Dermis blood vessel endothelial cell (primary cell): ENCODE measurements around the gene RNF17. TPM values are rescaled to one million over a fixed set of nuclear protein-coding genes. Genes with fewer than 3 reads are reported as not detected.
A peak's percentile ranks its signal among the peaks of the same experiment; 100 is the strongest.
"Not testable (repeated sequence)": the region's sequence is repeated elsewhere in the genome, so short reads cannot be mapped to it uniquely, and the experiment has no call there.

Experiments
- DNase-seq: peaks from one replicate; pipeline ENCODE4 v3.0.0; 2010
- total RNA-seq: library from RNA; depleted of rRNA; stranded (reverse); fragments of >200 nt; gene quantifications from 2 replicates; pipeline ENCODE4 v1.2.3, GENCODE V29; 2014

Gene RNF17
- total RNA-seq, 1 donor from 2014 or later: not detected

- DNase-seq: no peak
Observed at GRCh38 chr13:24745861-24746617, 17.9 kb upstream of the RNF17 start.

DNA sequence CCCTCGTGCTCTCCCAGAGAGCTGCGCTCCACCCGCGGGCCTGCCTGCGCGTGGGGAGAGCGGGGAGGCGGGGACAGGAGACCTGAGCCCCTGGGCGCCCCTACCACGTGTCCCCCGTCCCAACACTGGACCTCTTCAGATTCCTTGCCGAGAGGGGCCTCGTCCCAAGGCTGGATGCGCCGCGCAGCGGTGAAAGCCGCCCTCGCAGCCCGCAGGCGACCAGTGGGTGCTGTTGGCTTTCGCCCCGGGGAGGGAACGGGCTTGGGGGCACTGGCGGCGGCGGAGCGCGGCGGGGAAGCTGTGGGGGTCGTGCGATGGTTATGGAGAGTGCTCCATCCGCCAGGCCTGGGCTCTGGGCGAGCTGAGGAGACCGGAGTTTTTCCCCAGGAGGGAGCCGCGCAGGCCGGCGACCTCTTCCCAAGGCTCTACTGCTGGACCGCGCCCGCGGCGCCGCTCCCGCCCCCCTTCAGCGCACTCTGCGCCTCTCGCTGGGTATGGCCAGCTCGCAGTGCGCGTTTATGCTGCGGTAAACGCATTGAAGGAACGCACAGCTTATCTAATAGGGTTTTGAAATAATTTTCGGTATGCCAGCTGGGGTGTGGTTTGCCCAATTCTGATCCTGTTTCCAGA, 17.2 kb upstream of the RNF17 start:
- DNase-seq: peak; percentile 33

DNA sequence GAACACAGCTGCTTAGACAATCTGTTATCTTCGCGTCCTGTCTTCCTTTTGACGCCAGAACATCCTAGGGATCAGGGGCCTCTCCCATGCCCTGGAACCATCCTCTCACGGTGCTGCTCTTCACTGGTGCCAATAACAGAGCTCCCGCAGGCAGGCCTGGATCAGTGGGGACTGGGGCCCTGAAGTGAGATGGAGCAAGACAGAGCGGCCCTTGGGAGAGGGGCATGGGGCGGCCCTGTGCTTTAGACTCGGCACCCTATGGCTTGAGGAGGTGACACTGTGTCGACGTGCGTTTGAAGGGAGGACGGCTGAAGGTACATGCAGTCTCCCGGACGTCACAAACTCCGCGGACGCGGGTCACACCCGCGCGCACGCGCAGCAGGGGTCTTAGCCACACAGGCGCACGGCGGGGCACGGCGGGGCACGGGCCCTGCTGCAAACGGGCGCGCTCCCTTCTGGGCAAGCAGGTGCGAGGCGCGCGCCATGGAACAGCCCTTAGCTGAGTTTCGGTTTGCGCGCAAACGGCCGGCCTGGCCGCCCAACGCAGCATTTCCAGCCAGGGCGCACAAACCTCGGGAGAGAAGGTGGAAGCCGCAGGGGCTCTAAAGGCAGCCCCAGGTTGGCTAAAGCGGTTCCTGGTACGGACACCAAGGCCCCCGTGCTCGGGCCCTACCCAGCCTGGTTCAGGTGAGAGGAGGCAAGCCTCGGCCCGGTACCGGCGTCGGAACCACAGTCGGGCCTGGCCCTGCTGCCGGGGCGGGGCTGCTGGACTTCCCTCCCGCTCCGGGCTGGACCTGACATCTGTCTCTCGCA, 16.5 kb upstream of the RNF17 start:
- peak; percentile 20 for DNase-seq

- DNase-seq: no peak
Observed at GRCh38 chr13:24748061-24748400, 15.9 kb upstream of the RNF17 start.

GRCh38 chr13:24759197-24759596, 4.8 kb upstream of the RNF17 start:
- no peak for DNase-seq

DNA sequence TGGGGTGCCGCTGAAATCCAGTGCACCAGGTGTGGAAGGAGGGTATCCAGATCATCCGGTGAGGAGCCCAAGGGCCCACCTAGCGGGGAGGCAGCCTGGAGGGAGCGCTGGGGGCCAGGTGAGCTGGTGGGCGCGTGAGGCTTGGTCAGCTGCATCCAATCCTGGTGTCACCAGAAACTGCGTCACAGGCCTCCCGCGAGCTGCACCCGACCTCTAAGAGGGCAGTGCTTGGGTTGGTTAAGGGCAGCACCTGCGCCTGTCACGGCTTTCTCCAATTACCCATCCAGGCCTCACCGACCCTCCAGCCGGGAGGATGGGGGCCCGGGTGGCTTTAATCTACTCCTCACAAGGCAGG, 284 bp downstream of the RNF17 start:
- no peak for DNase-seq

- no peak for DNase-seq
Observed at GRCh38 chr13:24777171-24777570, 13.2 kb downstream of the RNF17 start.

DNA sequence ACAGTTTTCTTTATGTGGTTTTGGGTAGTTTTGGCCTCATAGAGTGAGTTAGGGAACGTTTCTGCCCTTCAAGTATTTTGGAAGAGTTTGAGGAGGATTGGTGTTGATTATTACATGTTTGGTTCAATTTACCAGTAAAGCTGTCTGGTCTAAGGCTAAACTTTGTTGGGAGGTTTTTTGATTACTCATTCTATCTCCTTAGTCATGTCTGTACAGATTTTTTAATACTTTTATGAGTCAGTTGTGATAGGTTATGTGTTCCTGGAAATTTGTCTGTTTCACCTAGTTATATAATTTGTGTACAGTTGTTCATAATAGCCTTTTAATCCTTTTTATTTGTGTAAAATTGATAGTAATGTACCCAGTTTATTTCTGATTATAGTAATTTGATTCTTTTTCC, 20.4 kb downstream of the RNF17 start:
- DNase-seq: no peak

- DNase-seq: no peak
Observed at GRCh38 chr13:24788538-24788937, 24.6 kb downstream of the RNF17 start.

DNA sequence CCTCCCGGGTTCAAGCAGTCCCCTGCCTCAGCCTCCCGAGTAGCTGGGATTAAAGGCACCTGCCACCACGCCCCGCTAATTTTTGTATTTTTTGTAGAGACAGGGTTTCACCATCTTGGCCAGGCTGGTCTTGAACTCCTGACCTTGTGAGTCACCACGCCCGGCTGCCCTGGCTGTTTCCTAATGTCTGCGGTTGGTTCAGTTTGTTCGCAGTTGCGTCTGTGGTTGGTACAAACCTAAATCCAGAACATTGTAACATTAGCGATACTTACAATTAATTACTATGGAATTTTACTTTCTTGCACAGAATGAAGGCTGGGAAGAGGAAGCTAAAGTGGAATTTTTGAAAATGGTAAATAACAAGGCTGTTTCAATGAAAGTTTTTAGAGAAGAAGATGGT, 38.1 kb downstream of the RNF17 start:
- no peak for DNase-seq

- DNase-seq: no peak
Observed at GRCh38 chr13:24821207-24821606, 57.2 kb downstream of the RNF17 start.

DNA sequence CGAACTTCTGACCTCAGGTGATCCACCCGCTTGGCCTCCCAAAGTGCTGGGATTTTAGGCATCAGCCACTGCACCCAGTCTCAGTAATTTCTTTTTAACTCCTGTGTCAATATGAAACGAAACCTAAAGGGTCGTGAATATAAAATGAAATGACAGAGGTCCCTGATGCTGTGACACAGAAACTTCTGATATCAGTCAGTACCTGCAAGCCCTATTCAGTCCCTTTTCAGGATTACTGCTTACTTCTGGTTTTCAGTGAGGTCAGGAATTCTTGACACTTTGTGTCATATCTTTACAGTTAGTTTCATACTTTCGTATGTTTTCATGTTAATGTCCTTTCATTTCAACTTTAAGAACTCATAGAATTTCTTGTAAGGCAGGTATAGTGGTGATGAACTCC, 58.7 kb downstream of the RNF17 start:
- no peak for DNase-seq

- DNase-seq: not testable (repeated sequence)
Observed at GRCh38 chr13:24823122-24823710, 59.2 kb downstream of the RNF17 start.

DNA sequence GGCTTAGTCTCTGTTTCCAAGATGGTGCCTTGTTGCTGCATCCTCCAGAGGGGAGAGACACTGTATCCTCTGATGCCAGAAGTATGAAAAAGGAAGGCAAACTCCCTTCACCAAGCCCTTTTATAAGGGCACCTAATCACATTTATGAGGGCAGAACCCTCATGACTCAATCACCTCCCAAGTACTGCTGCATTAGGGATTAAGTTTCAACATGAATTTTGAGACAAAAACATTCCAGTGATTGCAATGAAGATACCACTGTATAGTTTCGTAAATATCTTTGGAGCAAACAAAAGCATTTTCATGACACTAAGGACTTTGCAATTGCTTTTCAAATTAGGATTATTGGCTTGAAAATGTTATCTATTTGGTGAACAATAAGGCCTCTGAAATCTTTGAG, 63.8 kb downstream of the RNF17 start:
- no peak for DNase-seq

DNA sequence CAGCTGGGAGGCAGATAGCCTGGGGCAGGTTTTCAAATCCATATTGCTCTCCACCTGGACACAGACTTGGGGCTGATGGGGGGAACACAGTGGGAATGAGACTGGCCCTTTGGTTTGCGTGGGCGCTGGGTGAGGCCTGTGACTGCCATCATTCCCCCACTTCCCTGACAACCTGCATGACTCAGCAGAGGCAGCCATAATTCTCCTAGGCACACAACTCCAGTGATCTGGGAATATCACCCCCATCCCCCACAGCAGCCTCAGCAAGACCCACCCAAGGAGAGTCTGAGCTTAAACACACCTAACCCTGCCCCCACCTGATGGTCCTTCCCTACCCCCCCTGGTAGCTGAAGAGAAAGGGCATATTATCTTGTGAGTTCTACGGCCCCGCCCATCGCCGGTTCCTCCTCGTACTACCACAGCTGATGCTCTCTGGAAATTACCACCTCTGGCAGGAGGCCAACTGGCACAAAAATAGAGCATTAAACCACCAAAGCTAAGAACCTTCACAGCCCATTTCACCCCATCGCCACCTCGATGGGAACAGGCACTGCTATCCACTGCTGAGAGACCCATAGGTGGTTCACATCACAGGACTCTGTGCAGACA, 71.0 kb downstream of the RNF17 start:
- no peak for DNase-seq

DNA sequence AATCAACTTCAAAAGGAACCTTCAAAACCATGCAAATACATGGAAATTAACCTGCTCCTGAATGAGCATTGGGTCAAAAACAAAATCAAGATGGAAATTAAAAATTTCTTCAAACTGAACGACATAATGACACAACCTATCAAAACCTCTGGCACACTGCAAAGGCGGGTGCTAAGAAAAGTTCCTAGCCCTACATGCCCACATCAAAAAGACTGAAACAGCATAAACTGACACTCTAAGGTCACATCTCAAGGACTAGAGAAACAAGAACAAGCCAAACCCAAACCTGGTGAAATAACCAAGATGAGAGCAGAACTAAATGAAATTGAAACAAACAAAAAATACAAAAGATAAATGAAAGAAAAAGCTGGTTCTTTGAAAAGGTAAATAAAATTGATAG, 73.6 kb downstream of the RNF17 start:
- not testable (repeated sequence) for DNase-seq

DNA sequence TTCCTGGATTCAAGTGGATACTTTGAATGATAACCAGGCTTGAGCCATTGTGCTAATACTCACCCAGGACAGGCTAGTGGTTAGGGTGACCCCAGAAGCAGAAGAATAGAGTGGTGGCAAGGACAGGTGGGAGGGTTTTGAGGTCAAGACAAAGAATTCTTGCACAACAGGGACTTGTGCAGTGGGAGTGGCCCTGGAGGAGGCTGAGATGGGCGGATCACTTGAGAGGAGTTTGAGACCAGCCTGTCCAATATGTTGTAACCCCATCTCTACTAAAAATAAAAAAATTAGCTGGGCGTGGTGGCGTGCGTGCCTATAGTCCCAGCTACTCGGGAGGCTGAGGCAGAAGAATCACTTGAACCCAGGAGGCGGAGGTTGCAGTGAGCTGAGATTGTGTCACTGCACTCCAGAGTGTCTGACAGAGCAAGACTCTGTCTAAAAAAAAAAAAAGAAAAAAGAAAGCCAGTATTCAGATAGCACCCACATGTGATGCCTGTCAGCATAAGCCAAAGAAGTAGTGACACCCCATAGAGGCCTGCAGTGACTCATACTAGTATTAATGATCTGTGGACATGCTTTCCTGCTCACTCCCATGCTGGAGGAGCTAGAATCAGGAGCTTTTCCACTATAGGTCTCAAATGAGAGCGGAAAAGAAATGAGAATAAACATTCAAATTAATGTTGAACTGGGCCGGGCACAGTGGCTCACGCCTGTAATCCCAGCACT, 78.7 kb downstream of the RNF17 start:
- DNase-seq: no peak

GRCh38 chr13:24851546-24851945, 87.6 kb downstream of the RNF17 start:
- DNase-seq: no peak

DNA sequence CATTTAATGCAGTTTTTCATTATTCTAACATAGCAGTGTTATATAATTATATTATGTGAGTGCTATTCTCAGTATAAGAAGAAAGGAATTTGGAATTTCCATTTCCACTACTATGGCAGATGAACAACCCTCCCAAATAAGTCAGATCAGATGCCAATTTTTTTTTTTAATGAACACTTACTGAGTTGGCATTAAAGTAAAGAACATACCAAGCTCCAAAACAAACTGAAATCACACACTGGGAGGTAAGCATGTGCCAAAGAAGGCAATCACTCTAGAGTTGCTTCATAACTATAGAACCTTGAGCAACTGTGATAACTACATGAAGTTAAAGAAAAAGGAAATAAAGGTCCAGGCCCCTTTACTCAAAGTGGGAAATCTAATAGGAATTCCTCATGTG, 90.3 kb downstream of the RNF17 start:
- no peak for DNase-seq

DNA sequence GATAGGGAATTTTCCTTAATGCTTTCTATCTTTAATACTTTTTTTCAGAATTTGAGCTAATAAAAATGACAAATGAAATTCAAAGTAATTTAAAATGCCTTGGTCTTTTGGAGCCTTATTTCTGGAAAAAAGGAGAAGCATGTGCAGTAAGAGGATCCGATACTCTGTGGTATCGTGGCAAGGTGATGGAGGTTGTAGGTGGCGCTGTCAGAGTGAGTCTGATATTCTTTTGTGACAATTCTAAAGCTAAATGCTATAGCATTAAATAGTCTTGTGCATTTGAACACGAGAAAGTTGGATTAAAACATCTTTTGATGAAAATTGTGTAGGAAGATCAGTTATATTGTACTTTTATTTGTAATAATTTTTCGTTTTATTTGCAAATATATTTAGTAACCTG, 95.0 kb downstream of the RNF17 start:
- DNase-seq: no peak

GRCh38 chr13:24860770-24861169, 96.8 kb downstream of the RNF17 start:
- DNase-seq: no peak

- no peak for DNase-seq
Observed at GRCh38 chr13:24861617-24862362, 97.8 kb downstream of the RNF17 start.
